ENCODE results near the gene WDR91.
A peak's percentile ranks its signal among the peaks of the same experiment; 100 is the strongest.

The WDR91 gene

DNA sequence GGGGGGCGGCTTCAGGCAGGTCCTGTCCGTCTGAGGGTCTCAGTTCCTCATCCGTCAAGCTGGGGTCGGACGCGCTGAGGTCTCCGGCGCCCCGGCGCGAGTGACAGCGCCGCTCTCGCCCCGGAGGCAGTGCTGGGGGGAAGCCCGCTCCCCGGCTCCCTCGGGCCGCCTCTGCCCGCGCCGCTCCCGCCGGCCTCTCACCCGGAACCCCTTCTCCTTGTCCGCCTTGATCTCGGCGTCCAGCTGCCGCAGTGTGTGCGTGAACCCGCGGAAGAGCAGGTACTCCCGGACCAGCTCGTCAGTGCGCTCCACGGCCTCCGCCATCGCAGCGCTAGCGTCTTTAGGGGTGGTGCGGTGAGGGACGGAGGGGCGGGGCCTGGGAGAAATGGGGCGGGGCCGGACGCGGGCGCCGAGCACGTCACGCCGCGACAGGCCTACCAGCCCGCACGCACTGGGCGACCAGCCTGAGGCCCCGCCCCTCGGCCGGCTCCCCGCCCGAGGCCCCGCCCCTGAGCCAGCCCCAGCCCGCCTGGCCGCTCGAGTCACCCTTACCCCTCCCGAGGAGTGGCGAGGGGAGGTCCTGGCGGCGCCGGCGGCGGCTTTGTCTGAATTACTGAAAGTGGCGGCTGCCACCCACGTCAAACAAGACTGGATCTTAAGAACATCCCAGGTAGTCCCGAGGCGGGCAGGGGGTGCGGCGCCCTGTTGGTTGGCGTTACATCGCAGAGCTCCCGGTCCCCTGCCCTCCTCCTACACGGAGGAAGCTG, at the start of gene WDR91:
WDR91 (minus strand) TSS at position 348 of the 767 bp plus-strand sequence; CDS start at position 324, 24 bp downstream.
- H3K4me1 ChIP-seq (ENCODE audit: insufficient read depth, poor library complexity, severe bottlenecking) = no peaks in the 10 kb centered on the region
- ATAC-seq (ENCODE audit: low read depth) = peak; percentile 92
- peaks cover 4% of the 10 kb centered on the region; the same call in 1 of the 2 replicates for H3K36me3 ChIP-seq (ENCODE audit: low read depth)
- TF ChIP-seq, protein P1, sequence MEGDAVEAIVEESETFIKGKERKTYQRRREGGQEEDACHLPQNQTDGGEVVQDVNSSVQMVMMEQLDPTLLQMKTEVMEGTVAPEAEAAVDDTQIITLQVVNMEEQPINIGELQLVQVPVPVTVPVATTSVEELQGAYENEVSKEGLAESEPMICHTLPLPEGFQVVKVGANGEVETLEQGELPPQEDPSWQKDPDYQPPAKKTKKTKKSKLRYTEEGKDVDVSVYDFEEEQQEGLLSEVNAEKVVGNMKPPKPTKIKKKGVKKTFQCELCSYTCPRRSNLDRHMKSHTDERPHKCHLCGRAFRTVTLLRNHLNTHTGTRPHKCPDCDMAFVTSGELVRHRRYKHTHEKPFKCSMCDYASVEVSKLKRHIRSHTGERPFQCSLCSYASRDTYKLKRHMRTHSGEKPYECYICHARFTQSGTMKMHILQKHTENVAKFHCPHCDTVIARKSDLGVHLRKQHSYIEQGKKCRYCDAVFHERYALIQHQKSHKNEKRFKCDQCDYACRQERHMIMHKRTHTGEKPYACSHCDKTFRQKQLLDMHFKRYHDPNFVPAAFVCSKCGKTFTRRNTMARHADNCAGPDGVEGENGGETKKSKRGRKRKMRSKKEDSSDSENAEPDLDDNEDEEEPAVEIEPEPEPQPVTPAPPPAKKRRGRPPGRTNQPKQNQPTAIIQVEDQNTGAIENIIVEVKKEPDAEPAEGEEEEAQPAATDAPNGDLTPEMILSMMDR (IDR thresholded peaks at IDR 0.05; ENCODE audit: poor library complexity, severe bottlenecking) = no peak
- peak; percentile 90 for DNase-seq (ENCODE audit: low spot score)
- H3K27ac ChIP-seq (ENCODE audit: poor library complexity, severe bottlenecking) = peak within 1 kb of the TSS; percentile 22
- H3K9me3 ChIP-seq (ENCODE audit: severe bottlenecking) = no peaks in the 10 kb centered on the region
- H3K27me3 ChIP-seq (ENCODE audit: insufficient read depth, poor library complexity, severe bottlenecking) = no peaks in the 10 kb centered on the region
- peak within 1 kb of the TSS; percentile 93 for H3K4me3 ChIP-seq (ENCODE audit: severe bottlenecking)

DNA sequence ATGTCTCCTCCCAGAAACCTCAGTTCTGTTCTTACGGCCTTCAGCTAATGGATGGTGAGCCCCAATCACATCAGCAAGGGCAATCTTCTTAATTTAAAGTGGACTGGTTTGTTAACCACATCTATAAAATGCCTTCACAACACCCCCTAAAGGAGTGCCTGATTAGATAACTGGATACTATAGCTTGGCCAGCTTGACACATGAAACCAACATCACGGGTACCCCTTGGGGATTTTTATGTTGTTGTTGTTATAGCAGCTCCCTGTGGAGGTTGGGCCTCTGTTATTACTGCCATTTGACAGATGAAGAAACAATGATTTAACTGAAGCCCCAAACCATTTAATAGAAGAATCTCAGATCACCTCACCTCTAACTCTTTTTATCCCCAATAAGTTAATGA, 49.1 kb upstream of the WDR91 start:
- no peak overlapping the region for H3K27ac ChIP-seq (ENCODE audit: poor library complexity, severe bottlenecking)
- ATAC-seq (ENCODE audit: low read depth) = no peak
- no peak overlapping the region for H3K4me3 ChIP-seq (ENCODE audit: severe bottlenecking)
- H3K27me3 ChIP-seq (ENCODE audit: insufficient read depth, poor library complexity, severe bottlenecking) = no peaks in the 10 kb centered on the region
- DNase-seq (ENCODE audit: low spot score) = no peak
- H3K36me3 ChIP-seq (ENCODE audit: low read depth) = no peaks in the 10 kb centered on the region
- H3K9me3 ChIP-seq (ENCODE audit: severe bottlenecking) = no peaks in the 10 kb centered on the region
- no peaks in the 10 kb centered on the region for H3K4me1 ChIP-seq (ENCODE audit: insufficient read depth, poor library complexity, severe bottlenecking)
- TF ChIP-seq, protein P1 (IDR thresholded peaks at IDR 0.05; ENCODE audit: poor library complexity, severe bottlenecking) = no peak

DNA sequence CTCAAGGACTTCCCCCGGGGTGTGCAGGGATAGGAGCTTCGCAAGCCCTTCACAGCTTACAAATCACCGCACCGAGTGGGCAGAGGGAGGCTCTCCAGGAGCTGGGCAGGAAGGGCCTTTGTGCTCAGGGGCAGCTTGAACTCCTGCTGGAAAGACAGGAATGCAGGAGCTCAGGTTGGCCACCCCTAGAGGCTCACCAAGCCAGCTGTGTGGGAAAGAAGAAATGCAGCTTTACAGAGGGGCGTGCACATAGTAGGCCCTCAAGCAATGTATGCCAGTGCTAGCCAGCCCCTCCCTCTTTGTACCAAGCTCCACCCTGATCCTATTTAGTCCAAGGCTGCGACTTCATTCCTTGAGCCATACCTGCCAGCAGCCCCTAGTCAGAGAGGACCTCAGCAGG, 48.4 kb upstream of the WDR91 start:
- Histone ChIP-seq H3K4me3 (ENCODE audit: severe bottlenecking) (no peak overlapping the region), H3K36me3 (ENCODE audit: low read depth) (no peaks in the 10 kb centered on the region), H3K9me3 (ENCODE audit: severe bottlenecking) (no peaks in the 10 kb centered on the region), H3K4me1 (ENCODE audit: insufficient read depth, poor library complexity, severe bottlenecking) (no peaks in the 10 kb centered on the region), H3K27me3 (ENCODE audit: insufficient read depth, poor library complexity, severe bottlenecking) (no peaks in the 10 kb centered on the region), H3K27ac (ENCODE audit: poor library complexity, severe bottlenecking) (no peak overlapping the region)
- TF ChIP-seq, protein P1 (IDR thresholded peaks at IDR 0.05; ENCODE audit: poor library complexity, severe bottlenecking) = no peak
- DNase-seq (ENCODE audit: low spot score) (no peak), ATAC-seq (ENCODE audit: low read depth) (no peak)

DNA sequence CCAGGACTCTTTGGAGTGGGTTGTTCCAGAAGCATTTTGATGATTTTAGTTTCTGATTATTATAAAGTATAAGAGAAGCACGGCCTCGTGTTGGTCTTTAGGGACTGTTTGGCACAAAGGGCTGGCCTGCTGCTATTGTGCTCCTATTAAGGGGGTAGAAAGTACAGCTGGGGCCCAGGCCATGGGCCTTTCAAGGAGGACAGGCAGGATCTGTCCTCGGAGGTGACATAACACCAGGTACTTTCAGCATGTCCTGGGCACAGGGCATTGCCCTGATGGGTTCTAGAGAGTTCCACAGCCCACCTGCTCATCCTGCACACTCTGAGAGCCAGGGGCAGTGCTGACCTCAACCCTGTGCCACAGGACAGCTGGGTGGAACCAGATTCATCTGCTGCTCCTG, 47.3 kb upstream of the WDR91 start:
- TF ChIP-seq, protein P1 (IDR thresholded peaks at IDR 0.05; ENCODE audit: poor library complexity, severe bottlenecking) = no peak
- no peak for ATAC-seq (ENCODE audit: low read depth)
- H3K4me3 ChIP-seq (ENCODE audit: severe bottlenecking) = no peak overlapping the region
- no peaks in the 10 kb centered on the region for H3K27me3 ChIP-seq (ENCODE audit: insufficient read depth, poor library complexity, severe bottlenecking)
- DNase-seq (ENCODE audit: low spot score) = no peak
- peaks cover 11% of the 10 kb centered on the region for H3K4me1 ChIP-seq (ENCODE audit: insufficient read depth, poor library complexity, severe bottlenecking)
- H3K36me3 ChIP-seq (ENCODE audit: low read depth) = no peaks in the 10 kb centered on the region
- no peaks in the 10 kb centered on the region for H3K9me3 ChIP-seq (ENCODE audit: severe bottlenecking)
- H3K27ac ChIP-seq (ENCODE audit: poor library complexity, severe bottlenecking) = no peak overlapping the region

DNA sequence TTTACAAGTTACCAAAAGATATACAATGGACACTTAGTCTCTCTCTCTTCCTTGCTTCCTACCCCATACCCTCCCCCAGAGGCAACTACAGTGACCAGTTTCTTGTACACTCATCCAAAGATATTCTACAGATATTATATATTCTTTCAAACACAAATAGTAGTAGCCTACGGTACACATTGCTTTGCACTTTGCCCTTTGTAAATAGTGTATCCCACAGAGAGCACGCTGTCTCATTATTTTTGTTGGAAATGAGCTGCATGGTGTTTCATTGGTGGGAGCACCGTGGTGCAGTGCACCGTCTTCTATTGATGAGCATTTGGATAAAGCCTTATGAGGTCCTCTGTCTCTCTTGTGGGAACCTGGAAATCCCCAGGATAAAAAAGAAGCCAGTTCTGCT, 46.5 kb upstream of the WDR91 start:
- H3K9me3 ChIP-seq (ENCODE audit: severe bottlenecking) = no peaks in the 10 kb centered on the region
- no peak for DNase-seq (ENCODE audit: low spot score)
- ATAC-seq (ENCODE audit: low read depth) = no peak
- peaks cover 12% of the 10 kb centered on the region for H3K4me1 ChIP-seq (ENCODE audit: insufficient read depth, poor library complexity, severe bottlenecking)
- no peak overlapping the region for H3K4me3 ChIP-seq (ENCODE audit: severe bottlenecking)
- no peaks in the 10 kb centered on the region for H3K27me3 ChIP-seq (ENCODE audit: insufficient read depth, poor library complexity, severe bottlenecking)
- no peaks in the 10 kb centered on the region for H3K36me3 ChIP-seq (ENCODE audit: low read depth)
- TF ChIP-seq, protein P1 (IDR thresholded peaks at IDR 0.05; ENCODE audit: poor library complexity, severe bottlenecking) = no peak
- H3K27ac ChIP-seq (ENCODE audit: poor library complexity, severe bottlenecking) = no peak overlapping the region

Data from RWPE2 (cell line).